HFFc6 (cell line): ENCODE results near the gene ZNF749. TPM values are rescaled to one million over a fixed set of nuclear protein-coding genes. Genes with fewer than 3 reads are reported as not detected.

Experiments
- DNase-seq: peaks from one replicate; pipeline ENCODE4 v3.0.0-alpha.2; 2018
- H3K27ac Mint-ChIP-seq: 2 replicates; pipeline ENCODE4 v1.8.0; 2020; ENCODE audit warnings: mild to moderate bottlenecking, mixed read lengths
- H3K27me3 Mint-ChIP-seq: 2 replicates; pipeline ENCODE4 v1.8.0; 2021; ENCODE audit warnings: mild to moderate bottlenecking, moderate library complexity, mixed read lengths; ENCODE audit not compliant: insufficient read depth
- H3K36me3 Mint-ChIP-seq: 2 replicates; pipeline ENCODE4 v1.8.0; 2021; ENCODE audit warnings: low read depth, mixed read lengths
- H3K4me1 Mint-ChIP-seq: 2 replicates; pipeline ENCODE4 v1.8.0; 2020; ENCODE audit warnings: low read depth, mixed read lengths
- H3K4me3 Mint-ChIP-seq: 2 replicates; pipeline ENCODE4 v1.8.0; 2020; ENCODE audit warnings: mild to moderate bottlenecking, moderate library complexity, mixed read lengths
- H3K9me3 Mint-ChIP-seq: 2 replicates; pipeline ENCODE4 v1.8.0; 2020; ENCODE audit warnings: mild to moderate bottlenecking, mixed read lengths
- long read RNA-seq: library from polyadenylated mRNA; unstranded; transcript quantifications from one replicate; pipeline ENCODE4 v2.0.0, GENCODE V29; 2019
- total RNA-seq, 6 experiments: library from RNA; stranded (reverse); fragmentation: NEBNext Ultra II Directional; extraction: Animal tissue kit (Norgen Biotek cat#: 25700); gene quantifications; 2 replicates in 1 of 6; 3 replicates in 5 of 6; pipeline ENCODE4 v1.2.3, GENCODE V29; 2021
- TF ChIP-seq, protein P1 (sequence below): fragments of 200-600 bp; sonication (generic); IDR thresholded peaks from 2 replicates; pipeline ENCODE4 v1.5.0; 2021; ENCODE audit warnings: antibody characterized with exemption, mild to moderate bottlenecking

Gene ZNF749
- total RNA-seq = 1 to 10 TPM; 4.8 to 8.0 (median 6.6) TPM
- long read RNA-seq, partial matches to known transcripts = 0 of 5 reads
- long read RNA-seq, other reads (novel, unspliced or antisense) = 2 of 5 reads

DNA sequence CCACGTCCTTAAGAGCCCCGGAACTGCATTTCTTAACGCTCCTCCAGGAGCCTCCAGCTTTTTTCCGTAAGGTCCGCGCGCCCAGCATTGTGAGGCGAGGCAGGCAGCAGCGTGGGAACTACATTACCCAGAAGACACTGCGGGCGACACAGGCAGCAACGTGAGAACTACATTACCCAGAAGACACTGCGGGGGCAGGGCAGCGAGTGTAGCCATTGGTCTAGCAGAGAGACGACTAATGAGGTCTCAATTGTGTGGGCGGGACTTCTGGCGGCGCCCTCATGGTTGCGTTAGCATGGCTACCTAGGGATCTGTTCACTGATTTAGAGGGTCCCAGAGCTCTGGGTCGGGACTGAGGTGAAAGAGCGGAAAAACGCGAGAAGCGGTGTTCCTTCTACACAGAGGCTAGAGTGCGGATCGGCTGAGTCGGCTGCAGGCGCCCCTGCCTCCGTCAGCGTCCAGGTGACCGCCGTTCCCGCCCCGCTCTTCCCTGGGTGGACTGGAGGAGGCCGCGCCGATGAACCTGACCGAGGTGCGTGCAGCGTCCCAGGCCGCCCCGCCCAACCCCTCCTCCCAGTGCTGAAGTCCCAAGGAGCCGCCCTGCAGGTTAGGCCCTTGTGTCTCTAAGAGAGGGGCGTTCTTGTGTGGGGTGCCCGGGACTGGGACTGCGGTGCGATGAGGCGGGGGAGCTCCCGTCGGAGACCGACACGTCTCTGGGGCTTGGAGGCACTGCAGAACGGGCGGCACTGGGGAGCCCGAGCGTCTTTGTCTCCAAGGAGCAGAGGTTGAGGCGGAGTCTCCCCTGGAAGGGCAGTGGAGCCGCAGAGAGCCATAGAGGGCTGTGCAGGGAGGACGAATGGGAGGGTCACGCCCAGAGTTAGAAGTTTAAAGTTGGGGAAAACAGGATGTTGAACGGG lies at the start of gene ZNF749:
TSS of gene ZNF749 (plus strand) at position 264 of the 917 bp plus-strand sequence. CDS start at position 518, 254 bp downstream.
- peak; percentile 97 for DNase-seq
- peaks cover 24% of the 10 kb centered on the region for H3K4me1 Mint-ChIP-seq
- H3K36me3 Mint-ChIP-seq = peaks cover 57% of the 10 kb centered on the region
- peaks cover 26% of the 10 kb centered on the region for H3K9me3 Mint-ChIP-seq
- TF ChIP-seq, protein P1, sequence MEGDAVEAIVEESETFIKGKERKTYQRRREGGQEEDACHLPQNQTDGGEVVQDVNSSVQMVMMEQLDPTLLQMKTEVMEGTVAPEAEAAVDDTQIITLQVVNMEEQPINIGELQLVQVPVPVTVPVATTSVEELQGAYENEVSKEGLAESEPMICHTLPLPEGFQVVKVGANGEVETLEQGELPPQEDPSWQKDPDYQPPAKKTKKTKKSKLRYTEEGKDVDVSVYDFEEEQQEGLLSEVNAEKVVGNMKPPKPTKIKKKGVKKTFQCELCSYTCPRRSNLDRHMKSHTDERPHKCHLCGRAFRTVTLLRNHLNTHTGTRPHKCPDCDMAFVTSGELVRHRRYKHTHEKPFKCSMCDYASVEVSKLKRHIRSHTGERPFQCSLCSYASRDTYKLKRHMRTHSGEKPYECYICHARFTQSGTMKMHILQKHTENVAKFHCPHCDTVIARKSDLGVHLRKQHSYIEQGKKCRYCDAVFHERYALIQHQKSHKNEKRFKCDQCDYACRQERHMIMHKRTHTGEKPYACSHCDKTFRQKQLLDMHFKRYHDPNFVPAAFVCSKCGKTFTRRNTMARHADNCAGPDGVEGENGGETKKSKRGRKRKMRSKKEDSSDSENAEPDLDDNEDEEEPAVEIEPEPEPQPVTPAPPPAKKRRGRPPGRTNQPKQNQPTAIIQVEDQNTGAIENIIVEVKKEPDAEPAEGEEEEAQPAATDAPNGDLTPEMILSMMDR = no peak
- peak within 1 kb of the TSS; percentile 95 for H3K27ac Mint-ChIP-seq
- H3K27me3 Mint-ChIP-seq = no peaks in the 10 kb centered on the region; the same call in 1 of the 2 replicates
- peak within 1 kb of the TSS; percentile 94 for H3K4me3 Mint-ChIP-seq

- no peak for DNase-seq
- Mint-ChIP-seq H3K27me3 (no peaks in the 10 kb centered on the region), H3K36me3 (peaks cover 27% of the 10 kb centered on the region), H3K4me1 (peaks cover 26% of the 10 kb centered on the region), H3K4me3 (peak overlapping the region; percentile 97), H3K27ac (peak overlapping the region; percentile 89), H3K9me3 (no peaks in the 10 kb centered on the region)
- TF ChIP-seq, protein P1 = no peak
These were observed 45.9 kb upstream of the ZNF749 start for GRCh38 chr19:57389194-57389729.

DNA sequence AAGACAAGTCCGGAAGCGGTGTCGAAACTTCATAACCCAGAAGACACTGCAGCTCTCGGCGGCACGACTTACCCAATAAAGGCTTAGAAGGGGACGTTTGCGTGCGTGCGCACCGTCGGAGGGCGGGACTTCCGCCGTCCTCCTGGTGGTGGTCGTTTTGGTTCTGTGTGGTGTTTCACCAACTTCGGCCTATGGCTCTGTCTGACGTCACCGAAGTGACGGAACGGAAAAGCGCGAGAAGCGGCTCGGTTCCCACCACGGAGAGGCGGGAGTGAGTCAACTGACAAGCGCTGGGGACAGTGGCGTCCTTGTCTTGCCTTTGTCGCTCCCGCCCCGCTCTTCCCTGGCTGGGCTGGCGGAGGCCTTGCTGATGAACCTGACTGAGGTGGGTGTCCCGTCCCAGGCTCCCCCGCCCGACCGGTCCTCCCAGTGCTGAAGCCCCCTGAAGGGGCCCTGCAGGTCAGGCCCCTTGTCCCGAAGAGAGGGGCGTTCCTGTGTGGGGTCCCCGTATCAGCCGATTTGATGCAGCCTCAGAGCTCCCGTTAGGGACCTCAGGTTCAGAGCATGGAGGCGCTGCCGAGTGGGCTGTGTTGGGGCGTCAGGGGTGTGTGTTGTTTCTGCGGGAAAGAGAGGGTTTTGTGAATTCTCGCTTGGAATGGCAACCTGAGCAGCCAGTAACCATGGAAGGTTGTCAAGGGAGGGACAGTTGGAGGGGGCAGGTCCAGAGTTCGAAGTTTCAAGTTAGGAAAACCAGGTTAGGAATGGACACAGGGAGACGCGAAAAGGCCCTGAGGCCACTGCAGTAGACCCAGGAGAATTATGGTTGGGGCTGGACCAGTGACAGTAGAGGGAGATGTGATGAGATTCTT lies 45.2 kb upstream of the ZNF749 start, which contains the start of gene ZNF548:
TSS of gene ZNF548 (plus strand) at position 125 of the 869 bp plus-strand sequence. CDS start at position 371, 246 bp downstream.
- peaks cover 34% of the 10 kb centered on the region for H3K36me3 Mint-ChIP-seq

DNA sequence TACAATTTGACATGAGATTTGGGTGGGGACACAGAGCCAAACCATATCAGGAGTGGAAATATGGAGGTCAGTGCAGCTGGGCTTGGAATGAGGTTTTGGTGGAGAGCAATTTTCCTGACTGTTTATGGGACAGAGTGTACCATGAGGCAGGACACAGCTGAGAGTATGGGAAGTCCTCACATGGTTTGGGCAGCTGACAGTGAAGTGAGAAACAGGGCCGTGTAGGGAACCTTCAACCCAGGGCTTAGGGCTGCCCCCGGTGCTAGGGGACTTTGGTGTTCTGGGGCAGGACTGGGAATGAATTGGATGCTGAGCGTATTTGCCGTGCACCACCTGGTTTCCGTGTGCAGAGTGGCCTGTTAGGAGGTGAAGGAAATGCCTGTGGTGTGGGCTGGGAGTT lies 39.4 kb upstream of the ZNF749 start:
- Mint-ChIP-seq H3K4me1 (peaks cover 13% of the 10 kb centered on the region), H3K4me3 (no peak overlapping the region), H3K27ac (no peak overlapping the region)

More for the DNA sequence above, 45.2 kb upstream of the ZNF749 start, which contains the start of gene ZNF548:
- Mint-ChIP-seq H3K27me3 (peaks cover 3% of the 10 kb centered on the region; the same call in 1 of the 2 replicates), H3K27ac (peak within 1 kb of the TSS; percentile 89), H3K4me1 (peaks cover 26% of the 10 kb centered on the region), H3K4me3 (peak within 1 kb of the TSS; percentile 97), H3K9me3 (no peaks in the 10 kb centered on the region)
- TF ChIP-seq, protein P1 = peak; percentile 61
- peak; percentile 99 for DNase-seq

More for the DNA sequence above, 39.4 kb upstream of the ZNF749 start:
- Mint-ChIP-seq H3K36me3 (peaks cover 82% of the 10 kb centered on the region), H3K27me3 (peaks cover 3% of the 10 kb centered on the region; the same call in 1 of the 2 replicates), H3K9me3 (peaks cover 20% of the 10 kb centered on the region)
- DNase-seq = no peak
- TF ChIP-seq, protein P1 = no peak
